Fibroblast of peridontal ligament (primary cell): ENCODE results near the gene ULK3.

Experiments
- DNase-seq: peaks from one replicate; pipeline ENCODE4 v3.0.0-alpha.2; 2010; ENCODE audit errors: extremely low read depth

Gene ULK3

DNA sequence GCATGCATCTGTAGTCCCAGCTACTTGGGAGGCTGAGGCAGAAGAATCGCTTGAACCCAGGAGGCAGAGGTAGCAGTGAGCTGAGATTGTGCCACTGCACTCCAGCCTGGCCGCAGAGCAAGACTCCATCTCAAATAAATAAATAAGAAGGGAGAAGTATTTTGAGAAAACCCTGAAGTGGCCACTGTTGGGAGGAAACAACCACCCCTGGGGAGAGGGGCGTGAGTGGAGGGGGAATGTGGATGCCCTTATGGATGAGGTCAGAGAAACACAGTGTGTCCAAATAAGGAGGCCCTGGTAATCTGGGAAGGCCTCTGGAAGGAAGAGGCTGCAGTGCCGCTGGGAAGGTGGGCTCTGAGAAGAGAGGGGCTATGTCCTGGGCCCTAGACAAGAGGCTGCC, 20.7 kb downstream of the ULK3 start:
- no peak for DNase-seq

DNA sequence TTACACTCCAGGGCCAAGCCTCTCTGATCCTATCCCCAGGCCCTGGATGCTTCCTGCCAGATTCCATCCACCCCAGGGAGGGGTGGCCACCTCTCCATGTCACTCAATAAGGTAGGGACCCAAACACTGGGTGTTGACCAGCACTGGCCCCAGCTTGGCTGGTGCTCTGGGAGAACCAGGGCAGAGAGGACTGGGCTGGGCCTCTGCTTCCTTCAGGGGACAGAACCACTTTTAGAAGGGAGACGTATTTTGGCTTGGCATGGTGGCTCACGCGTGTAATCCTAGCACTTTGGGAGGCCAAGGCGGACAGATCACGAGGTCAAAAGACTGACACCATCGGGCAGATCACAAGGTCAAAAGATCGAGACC, 21.2 kb downstream of the ULK3 start:
- DNase-seq, result no peak

DNA sequence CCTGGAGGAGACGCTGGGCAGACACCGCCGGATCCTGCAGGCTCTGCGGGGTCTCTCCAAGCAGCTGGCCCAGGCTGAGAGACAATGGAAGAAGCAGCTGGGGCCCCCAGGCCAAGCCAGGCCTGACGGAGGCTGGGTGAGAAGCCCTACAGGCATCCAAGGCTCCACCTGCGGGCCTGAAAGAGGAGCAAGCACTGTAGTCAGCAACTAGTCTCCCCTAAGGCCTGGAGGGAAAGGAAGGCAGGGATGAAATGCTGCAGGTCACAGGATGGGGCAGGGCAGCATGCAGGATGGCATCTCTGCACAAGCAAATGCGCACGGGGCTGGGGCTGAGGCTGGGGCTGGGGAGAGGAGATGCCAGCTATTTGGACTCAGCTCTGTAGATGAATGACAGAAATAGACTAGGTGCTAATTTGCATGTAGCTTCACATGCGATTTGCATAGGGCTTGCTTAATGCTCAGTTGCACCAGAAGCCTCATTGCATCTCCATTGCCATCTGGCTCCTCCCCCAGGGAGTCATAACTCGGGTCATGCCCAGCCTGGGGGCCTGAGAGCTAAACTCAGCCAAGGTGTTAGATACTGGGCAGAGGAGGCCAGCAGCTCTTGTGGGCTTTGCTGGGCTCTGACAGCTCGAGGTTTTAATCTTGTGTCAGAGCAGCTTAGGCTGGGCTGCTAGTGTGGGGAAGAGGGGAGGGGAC, 21.7 kb downstream of the ULK3 start:
- no peak for DNase-seq

DNA sequence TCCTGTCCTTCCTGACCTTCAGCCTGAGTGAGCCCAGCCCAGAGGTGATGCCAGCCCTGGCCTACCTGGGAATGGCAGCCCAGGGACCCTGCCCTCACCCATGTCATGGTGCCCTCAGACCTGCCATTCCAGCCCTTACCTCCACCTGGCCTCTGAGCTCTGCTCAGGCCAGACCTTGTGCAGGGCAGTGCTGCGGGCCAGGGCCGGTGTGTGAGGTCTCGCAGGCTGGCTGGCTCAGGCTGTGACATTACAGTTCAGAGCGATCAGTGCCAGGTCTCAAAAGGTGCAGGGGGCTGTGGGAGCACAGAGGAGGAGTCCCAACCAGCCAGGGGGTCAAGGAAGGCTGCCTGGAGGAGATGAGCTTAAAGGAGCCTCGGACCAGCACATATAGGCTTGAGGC, 22.9 kb downstream of the ULK3 start:
- DNase-seq, result no peak

DNA sequence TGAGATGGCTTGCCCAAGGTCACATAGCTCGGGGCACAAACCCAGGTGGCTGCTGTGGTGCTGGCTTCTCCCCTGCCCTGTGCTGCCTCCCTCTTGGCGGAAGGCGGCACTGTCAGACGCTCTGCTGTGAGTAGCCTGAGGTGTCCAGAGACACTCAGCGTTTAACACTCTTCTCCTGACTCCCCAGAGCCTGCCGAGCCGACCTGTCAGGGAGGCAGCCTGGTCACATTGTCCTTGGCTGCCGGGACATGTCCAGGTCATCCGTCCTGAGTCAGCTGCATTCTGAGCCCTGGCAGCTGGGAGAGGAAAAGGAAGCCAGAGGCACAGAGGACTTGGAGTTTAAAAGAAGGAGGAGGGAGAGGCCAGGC, 25.6 kb downstream of the ULK3 start:
- DNase-seq, result no peak

DNA sequence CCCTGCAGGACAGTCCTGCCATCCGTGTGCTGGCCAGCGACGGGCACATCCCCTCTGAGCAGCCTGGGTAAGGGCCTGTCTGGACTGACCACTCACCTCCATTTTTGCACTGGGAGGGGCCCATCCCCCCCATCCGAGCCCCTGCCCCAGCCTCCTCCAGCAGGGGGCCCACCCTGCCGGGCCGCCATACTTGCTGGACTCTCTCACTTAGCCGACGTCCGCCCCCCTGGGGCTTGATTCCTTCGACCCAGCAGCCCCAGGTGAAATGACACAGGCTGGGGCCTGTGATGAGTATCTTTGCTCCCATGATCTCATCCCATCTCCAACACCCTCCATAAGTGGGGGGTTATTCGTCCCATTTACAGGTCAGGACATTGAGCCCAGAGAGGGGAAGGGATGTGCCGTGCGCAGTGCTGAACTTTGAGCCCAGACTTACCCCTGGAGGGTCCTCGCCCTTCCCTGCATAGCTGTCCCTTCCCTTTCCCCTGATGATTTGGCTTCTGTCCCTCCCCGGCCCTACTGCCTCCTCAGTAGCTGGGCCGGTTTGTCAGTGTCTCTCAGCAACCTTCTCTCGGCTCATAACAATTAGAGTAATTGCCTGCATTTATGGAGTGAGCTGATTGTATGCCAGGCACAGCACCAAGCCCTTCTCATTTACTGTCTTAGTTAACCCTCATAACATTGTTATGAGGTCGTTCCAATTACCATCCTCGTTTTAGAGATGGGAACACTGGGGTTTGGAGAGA, 26.2 kb downstream of the ULK3 start:
- DNase-seq, result no peak

DNA sequence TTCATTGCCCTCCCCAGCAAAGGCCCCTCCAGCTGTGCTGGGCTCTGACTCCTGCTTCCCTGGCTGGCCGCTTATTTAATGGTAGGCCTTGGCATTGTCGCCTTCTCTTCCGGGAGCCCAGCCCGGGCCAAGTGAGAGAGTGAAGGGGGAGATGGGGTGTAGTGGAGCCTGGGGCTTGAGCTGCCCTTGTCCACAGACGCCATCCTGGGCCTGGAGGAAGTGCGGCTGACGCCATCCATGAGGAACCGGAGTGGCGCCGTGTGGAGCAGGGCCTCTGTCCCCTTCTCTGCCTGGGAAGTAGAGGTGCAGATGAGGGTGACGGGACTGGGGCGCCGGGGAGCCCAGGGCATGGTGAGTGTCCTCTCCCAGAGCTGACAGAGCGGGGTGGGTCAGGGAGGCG, 27.0 kb downstream of the ULK3 start:
- no peak for DNase-seq

DNA sequence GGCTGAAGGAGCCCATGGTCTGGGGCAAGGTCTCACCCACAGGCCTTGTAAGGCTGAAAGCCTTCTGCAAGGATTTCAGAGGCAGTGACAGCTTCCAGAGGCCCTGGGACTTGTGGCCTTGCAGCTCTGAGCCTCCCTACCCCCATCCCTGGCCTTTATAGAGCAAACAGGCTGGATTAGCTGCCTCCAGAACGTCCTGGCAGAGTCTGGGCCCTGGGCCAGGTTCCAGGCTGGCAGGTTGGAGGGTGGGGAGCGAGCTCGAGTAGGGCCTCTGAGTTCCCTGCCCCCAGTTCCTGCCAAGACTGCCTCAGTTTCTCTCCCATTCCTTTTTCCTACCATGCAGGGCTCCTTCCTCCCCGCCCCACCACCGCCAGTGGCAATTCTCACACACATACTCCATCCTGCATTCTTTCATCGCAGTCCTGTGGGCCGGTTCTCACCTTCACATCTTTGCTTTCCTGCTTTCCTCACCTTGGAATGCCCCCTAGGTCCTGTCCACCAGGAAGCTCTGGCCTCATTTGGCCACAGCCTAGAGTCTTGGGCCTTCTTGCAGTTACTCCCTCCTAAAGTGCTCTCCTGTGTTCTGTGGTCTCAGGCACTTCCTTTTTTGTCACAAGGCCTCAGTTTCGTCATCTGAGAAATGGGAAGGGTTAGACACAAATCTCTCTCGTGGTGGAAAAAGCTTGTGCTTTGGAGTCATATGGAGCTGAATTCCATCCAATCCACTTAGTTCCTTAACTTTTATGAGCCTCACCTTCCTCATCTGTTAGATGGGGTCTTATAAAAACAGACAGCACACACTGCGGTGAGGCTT, 27.6 kb downstream of the ULK3 start:
- no peak for DNase-seq

DNA sequence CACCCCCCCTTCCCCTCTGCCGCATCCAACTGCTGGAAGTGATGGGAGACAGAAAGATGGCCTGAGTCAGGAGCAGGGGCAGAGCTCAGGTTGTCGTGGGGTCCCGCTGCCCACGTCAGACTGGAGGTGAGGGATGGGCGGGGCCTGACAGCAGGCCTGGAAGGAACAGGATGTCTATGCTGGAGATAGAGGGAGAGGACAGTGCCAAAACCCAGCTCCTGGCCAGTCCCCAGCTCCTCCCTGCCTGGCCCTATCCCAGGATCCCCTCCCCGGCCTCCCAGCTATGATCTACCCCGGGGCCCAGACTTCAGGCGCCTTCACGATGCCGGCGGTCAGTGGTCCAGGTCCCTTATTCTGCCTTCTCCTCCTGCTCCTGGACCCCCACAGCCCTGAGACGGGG, 30.4 kb downstream of the ULK3 start, which contains the start of gene LMAN1L:
LMAN1L (plus strand) TSS at position 303 of the 400 bp plus-strand sequence; CDS start at position 323, 20 bp downstream.
- DNase-seq, result no peak

DNA sequence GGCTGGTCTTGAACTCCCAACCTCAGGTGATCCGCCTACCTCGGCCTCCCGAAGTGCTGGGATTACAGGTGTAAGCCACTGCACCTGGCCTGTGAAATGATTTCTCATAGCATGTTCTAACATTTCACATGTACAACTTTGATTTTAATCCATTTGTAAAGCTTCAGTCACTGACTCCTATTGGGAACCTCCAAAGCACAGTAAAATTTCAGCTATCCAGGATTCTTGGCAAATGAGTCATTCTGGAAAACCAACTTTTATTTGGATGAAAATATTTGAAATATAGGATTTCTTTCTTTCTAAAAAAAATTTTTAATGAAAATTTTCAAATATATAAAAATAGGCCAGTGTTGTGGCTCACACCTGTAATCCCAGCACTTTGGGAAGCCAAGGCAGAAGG, 33.0 kb downstream of the ULK3 start:
- DNase-seq, result peak; percentile 56

DNA sequence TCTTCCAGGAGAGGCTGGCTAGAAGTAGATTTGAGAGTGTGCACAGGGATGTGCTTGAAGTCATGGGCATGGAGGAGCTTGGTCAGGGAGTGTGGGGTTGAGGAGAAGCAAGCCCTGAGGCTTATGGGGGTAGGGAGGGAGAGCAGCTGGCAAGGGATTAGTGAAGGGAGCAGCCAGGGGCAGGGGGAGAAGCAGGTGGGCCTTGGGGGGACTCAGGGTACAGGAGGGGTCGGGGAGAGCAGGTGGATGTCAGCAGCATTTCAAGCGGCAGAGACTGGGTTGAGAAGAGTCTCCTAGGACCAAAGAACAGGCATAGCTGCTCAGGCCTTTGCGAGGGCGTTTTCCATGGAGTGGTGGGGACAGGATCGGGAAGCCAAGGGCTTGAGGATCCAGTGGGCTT, 33.7 kb downstream of the ULK3 start:
- no peak for DNase-seq

DNA sequence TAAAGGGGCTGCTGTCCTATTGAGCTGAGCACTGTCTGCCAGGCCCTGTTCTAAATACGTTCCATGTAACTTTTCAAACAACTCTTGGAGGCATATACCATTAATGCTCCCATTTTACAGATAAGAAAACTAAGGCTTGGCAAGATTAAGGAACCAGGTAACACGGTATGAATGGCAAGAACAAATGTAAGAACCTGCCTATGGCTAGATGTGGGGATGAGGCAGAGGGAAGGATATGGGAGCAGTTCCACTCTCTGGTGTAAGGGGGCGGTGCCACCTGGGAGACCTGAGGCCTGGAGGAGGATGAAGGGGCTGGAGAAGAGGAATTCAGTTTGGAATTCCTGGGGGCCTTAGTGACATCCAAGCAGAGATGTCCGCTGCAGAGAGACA, 34.1 kb downstream of the ULK3 start:
- no peak for DNase-seq

DNA sequence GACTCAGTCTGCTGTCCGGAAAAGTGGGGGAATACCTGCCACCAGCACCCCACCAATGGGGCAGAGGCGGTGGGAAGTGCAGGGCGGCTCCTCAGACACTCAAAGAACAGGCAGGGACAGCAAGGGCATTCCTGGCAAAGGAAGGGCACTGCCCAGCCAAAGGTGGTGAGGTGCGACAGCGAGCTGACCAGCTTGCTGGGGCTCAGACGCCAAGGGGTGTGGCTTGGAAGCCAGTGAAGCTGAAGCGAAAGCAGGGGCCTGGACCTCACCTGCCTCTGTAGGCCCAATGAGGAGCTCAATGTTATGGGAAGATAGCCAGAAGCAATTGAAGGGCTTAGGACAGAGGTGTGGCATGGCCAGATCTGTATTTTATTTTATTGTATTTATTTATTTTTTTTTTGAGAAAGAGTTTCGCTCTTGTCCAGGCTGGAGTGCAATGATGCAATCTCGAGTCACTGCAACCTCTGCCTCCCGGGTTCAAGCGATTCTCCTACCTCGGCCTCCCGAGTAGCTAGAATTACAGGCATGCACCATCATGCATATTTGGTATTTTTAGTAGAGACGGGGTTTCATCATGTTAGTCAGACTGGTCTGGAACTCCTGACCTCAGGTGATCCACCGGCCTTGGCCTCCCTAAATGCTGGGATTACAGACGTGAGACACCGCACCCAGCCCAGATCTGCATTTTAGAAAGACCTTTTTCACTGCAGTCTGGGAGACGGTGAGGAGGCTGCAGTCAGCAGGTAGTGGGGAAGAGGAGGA, 34.7 kb downstream of the ULK3 start:
- no peak for DNase-seq

DNA sequence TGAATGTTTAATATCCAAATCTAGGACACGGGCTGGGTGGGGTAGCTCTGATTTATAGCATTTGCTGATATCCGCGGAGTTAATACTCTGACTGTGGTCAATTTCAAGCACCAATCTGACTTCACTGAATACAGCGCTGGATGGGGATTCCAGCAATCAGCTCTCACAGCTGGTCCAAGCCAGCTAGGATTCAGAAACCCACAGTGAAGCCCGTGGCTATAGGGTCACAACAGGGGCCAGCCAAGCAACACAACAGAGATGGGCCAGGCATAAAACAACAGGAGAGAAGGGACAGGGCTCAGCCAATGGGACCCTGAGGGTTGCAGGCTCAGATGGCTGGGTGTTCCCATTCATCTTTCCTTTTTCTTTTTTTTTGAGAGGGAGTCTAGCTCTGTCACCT, 35.7 kb downstream of the ULK3 start:
- peak; percentile 19 for DNase-seq

DNA sequence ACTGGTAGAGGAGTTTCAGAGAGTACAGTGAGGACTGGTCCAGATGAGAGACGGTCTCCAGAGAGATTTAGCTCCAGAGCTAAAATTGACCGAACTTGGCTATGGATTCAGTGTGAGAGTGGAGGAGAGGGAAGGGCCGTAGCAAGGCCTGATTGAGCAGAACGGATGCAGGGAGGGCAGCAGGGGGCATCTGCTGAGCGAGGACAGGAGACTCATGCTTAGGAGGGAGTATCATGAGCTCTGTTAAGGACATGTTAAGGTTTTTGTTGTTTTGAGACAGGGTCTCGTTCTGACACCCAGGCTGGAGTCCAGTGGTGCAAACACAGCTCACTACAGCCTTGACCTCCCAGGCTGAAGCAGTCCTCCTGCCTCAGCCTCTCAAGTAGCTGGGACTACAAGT, 38.0 kb downstream of the ULK3 start:
- no peak for DNase-seq

DNA sequence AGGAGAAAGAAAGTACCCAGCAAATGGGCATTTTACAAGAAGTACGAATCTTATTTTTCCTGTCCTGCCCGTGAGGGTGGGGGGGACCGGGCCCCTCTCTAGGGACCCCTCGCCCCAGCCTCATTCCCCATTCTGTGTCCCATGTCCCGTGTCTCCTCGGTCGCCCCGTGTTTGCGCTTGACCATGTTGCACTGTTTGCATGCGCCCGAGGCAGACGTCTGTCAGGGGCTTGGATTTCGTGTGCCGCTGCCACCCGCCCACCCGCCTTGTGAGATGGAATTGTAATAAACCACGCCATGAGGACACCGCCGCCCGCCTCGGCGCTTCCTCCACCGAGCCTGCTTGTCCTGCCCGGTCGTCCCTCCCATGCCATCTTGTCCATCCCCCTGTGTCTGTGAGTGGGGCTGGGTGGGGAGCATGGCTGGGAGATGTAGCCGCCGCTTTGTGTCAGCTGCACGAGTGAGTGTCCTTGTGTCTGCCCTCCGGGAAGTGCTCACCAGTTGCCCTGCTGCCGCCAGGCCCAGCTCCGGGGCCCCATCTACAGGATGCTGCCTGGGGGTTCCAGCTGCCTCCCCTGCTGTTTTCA, 40.0 kb downstream of the ULK3 start:
- DNase-seq, result no peak

DNA sequence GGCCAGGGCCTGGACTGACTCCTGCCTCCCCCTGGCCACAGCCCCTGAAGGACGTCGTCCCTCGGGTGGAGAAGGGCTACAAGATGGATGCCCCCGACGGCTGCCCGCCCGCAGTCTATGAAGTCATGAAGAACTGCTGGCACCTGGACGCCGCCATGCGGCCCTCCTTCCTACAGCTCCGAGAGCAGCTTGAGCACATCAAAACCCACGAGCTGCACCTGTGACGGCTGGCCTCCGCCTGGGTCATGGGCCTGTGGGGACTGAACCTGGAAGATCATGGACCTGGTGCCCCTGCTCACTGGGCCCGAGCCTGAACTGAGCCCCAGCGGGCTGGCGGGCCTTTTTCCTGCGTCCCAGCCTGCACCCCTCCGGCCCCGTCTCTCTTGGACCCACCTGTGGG, 40.7 kb downstream of the ULK3 start:
- no peak for DNase-seq

DNA sequence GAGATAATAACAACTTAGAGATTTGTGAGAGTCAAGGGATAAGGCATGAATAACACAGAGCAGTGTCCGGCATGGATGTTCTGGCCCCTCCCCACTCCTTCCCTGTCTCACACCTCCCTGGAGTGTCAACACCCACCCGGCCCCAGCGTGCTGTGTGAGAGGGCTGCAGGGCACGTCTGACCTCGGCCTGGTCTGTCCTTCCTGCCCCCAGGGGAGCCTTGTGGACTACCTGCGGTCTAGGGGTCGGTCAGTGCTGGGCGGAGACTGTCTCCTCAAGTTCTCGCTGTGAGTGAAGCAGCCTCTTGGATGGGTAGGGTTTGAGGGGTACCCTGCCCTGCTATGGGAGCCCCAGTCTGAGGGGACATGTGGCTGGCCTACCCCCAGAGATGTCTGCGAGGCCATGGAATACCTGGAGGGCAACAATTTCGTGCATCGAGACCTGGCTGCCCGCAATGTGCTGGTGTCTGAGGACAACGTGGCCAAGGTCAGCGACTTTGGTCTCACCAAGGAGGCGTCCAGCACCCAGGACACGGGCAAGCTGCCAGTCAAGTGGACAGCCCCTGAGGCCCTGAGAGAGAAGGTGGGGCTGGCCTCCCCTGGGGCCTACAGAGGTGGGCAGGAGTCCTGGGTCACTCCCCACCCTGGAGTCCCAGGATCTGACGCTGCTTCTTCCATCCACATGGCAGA, 41.5 kb downstream of the ULK3 start:
- no peak for DNase-seq

DNA sequence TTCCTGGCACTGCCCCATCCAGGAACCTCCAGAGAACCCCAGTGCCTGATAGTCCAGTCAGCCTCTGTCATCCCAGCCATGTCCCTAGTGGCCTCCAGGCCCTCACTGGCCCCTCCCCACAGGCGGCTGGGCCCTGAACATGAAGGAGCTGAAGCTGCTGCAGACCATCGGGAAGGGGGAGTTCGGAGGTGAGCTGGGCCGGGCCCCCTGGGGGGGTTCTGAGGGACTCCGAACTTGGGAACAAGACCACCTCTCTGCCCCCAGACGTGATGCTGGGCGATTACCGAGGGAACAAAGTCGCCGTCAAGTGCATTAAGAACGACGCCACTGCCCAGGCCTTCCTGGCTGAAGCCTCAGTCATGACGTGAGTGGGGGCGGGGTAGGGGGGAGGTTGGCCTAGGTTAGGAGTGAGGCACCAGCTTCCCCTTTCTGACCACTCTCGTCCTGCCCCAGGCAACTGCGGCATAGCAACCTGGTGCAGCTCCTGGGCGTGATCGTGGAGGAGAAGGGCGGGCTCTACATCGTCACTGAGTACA, 42.3 kb downstream of the ULK3 start:
- no peak for DNase-seq

DNA sequence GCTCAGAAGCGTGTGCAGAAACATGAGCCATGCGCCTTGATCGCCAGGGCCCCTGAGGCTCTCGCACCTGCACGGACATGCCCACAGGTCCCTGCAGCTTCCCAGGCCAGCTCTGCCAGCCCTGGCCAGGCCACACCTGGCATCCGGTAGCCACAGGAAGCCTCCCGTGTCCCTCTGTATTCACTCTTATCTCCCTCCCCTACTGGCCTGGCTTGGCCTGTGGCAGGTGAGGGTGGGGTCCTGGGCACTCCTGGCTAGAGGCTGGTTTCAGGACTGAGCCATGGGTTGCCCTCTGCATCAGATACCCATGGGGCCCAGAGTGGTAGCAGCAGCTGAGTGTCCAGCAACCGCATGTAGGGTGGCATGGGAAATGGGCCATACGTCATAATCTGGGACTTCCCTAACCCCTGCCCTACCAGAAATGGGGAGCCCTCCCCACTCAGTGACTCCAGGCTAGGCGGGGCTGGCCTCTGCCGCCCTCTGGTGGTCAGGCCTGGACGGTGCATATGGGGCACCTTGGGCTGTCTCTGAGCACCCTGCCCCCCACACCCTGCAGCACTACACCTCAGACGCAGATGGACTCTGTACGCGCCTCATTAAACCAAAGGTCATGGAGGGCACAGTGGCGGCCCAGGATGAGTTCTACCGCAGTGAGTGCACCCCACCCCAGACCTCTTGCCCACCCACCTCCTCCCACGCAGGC, 42.9 kb downstream of the ULK3 start:
- peak; percentile 57 for DNase-seq
